ENCODE data around the gene ZNF800. TPM values are rescaled to one million over a fixed set of nuclear protein-coding genes. Genes with fewer than 3 reads are reported as not detected.
"Not testable (repeated sequence)": the region's sequence is repeated elsewhere in the genome, so short reads cannot be mapped to it uniquely, and the experiment has no call there.

The ZNF800 gene
- polyA plus RNA-seq = 1 to 10 TPM; 6.1 to 8.3 TPM

GRCh38 chr7:127392566-127393367, at the start of gene ZNF800:
ZNF800 (minus strand) TSS chr7:127392708; CDS start chr7:127391557, 1,151 bp downstream.
- H3K4me3 ChIP-seq (ENCODE audit: low read depth in 1 of 2, low read length in 2 of 2) = peak within 1 kb of the TSS; percentile 73 to 77
- H3K36me3 ChIP-seq (ENCODE audit: control insufficient read depth in 2 of 2, insufficient read depth in 2 of 2, low read length in 1 of 2) = no peaks in the 10 kb centered on the region
- H3K27me3 ChIP-seq (ENCODE audit: control insufficient read depth in 1 of 2, insufficient read depth in 2 of 2, low read length in 2 of 2) = no peaks in the 10 kb centered on the region
- 0 to 1% methylated on average over 43 to 67 of the region's 67 CpGs for WGBS, 2 donors
- peak within 1 kb of the TSS; percentile 98 to 99 for H3K27ac ChIP-seq (ENCODE audit: low read depth in 2 of 2, low read length in 1 of 2)
- H3K9me3 ChIP-seq (ENCODE audit: control insufficient read depth in 2 of 2, insufficient read depth in 1 of 2, low read depth in 1 of 2, low read length in 1 of 2) = no peaks in the 10 kb centered on the region
- H3K4me1 ChIP-seq (ENCODE audit: control insufficient read depth in 2 of 2, insufficient read depth in 2 of 2, low read length in 1 of 2) = no peaks in the 10 kb centered on the region

DNA sequence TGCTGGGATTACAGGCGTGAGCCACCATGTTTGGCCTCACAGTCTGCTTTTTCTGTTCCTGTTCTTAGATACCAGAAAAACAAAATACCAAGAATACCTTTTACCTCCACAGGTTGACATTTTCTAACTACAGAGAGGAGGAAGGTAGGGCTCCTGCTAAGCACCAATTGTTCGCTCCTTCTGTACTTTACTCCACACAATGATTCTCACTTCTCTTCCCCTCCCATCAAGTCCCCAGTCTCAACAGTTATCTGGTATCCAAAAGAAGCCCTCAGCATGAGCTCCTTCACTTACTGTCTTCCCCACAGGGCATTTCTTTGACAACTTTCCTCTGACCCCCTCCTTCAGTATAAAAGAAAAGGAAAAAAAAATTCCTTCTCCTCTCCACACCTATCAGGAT, 47.7 kb upstream of the ZNF800 start:
- Histone ChIP-seq H3K36me3 (ENCODE audit: control insufficient read depth in 2 of 2, insufficient read depth in 2 of 2, low read length in 1 of 2) (no peaks in the 10 kb centered on the region), H3K27me3 (ENCODE audit: control insufficient read depth in 1 of 2, insufficient read depth in 2 of 2, low read length in 2 of 2) (no peaks in the 10 kb centered on the region), H3K4me1 (ENCODE audit: control insufficient read depth in 2 of 2, insufficient read depth in 2 of 2, low read length in 1 of 2) (no peaks in the 10 kb centered on the region), H3K9me3 (ENCODE audit: control insufficient read depth in 2 of 2, insufficient read depth in 1 of 2, low read depth in 1 of 2, low read length in 1 of 2) (no peaks in the 10 kb centered on the region), H3K4me3 (ENCODE audit: low read depth in 1 of 2, low read length in 2 of 2) (no peak overlapping the region), H3K27ac (ENCODE audit: low read depth in 2 of 2, low read length in 1 of 2) (no peak overlapping the region)
- WGBS, 2 donors = 96 to 98% methylated on average over 2 of the region's 2 CpGs

GRCh38 chr7:127438836-127439235, 46.3 kb upstream of the ZNF800 start:
- Histone ChIP-seq H3K4me3 (ENCODE audit: low read depth in 1 of 2, low read length in 2 of 2) (no peak overlapping the region), H3K27me3 (ENCODE audit: control insufficient read depth in 1 of 2, insufficient read depth in 2 of 2, low read length in 2 of 2) (no peaks in the 10 kb centered on the region), H3K27ac (ENCODE audit: low read depth in 2 of 2, low read length in 1 of 2) (no peak overlapping the region), H3K4me1 (ENCODE audit: control insufficient read depth in 2 of 2, insufficient read depth in 2 of 2, low read length in 1 of 2) (no peaks in the 10 kb centered on the region), H3K9me3 (ENCODE audit: control insufficient read depth in 2 of 2, insufficient read depth in 1 of 2, low read depth in 1 of 2, low read length in 1 of 2) (no peaks in the 10 kb centered on the region), H3K36me3 (ENCODE audit: control insufficient read depth in 2 of 2, insufficient read depth in 2 of 2, low read length in 1 of 2) (no peaks in the 10 kb centered on the region)
- WGBS, 2 donors = 74 to 76% methylated on average over 2 of the region's 2 CpGs

GRCh38 chr7:127437837-127438236, 45.3 kb upstream of the ZNF800 start:
- Histone ChIP-seq H3K27ac (ENCODE audit: low read depth in 2 of 2, low read length in 1 of 2) (no peak overlapping the region), H3K4me3 (ENCODE audit: low read depth in 1 of 2, low read length in 2 of 2) (no peak overlapping the region), H3K4me1 (ENCODE audit: control insufficient read depth in 2 of 2, insufficient read depth in 2 of 2, low read length in 1 of 2) (no peaks in the 10 kb centered on the region), H3K36me3 (ENCODE audit: control insufficient read depth in 2 of 2, insufficient read depth in 2 of 2, low read length in 1 of 2) (no peaks in the 10 kb centered on the region), H3K9me3 (ENCODE audit: control insufficient read depth in 2 of 2, insufficient read depth in 1 of 2, low read depth in 1 of 2, low read length in 1 of 2) (no peaks in the 10 kb centered on the region), H3K27me3 (ENCODE audit: control insufficient read depth in 1 of 2, insufficient read depth in 2 of 2, low read length in 2 of 2) (no peaks in the 10 kb centered on the region)
- 57 to 65% methylated on average over 2 of the region's 2 CpGs for WGBS, 2 donors

- no peaks in the 10 kb centered on the region for H3K27me3 ChIP-seq (ENCODE audit: control insufficient read depth in 1 of 2, insufficient read depth in 2 of 2, low read length in 2 of 2)
- H3K36me3 ChIP-seq (ENCODE audit: control insufficient read depth in 2 of 2, insufficient read depth in 2 of 2, low read length in 1 of 2) = no peaks in the 10 kb centered on the region
- H3K4me1 ChIP-seq (ENCODE audit: control insufficient read depth in 2 of 2, insufficient read depth in 2 of 2, low read length in 1 of 2) = no peaks in the 10 kb centered on the region
- H3K4me3 ChIP-seq (ENCODE audit: low read depth in 1 of 2, low read length in 2 of 2) = no peak overlapping the region
- H3K9me3 ChIP-seq (ENCODE audit: control insufficient read depth in 2 of 2, insufficient read depth in 1 of 2, low read depth in 1 of 2, low read length in 1 of 2) = no peaks in the 10 kb centered on the region
- 88 to 91% methylated on average over 3 of the region's 3 CpGs for WGBS, 2 donors
- H3K27ac ChIP-seq (ENCODE audit: low read depth in 2 of 2, low read length in 1 of 2) = no peak overlapping the region
Observed at GRCh38 chr7:127437241-127437640, 44.7 kb upstream of the ZNF800 start.

DNA sequence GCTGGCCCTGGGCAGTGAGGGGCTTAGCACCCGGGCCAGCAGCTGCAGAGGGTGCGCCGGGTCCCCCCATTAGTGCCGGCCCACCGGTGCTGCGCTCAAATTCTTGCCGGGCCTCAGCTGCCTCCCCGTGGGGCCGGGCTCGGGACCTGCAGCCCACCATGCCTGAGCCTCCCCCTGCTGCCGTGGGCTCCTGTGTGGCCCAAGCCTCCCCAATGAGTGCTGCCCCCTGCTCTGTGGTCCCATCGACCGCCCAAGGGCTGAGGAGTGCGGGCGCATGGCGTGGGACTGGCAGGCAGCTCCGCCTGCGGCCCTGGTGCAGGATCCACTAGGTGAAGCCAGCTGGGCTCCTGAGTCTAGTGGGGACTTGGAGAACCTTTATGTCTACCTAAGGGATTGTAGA, 36.8 kb upstream of the ZNF800 start:
- H3K36me3 ChIP-seq (ENCODE audit: control insufficient read depth in 2 of 2, insufficient read depth in 2 of 2, low read length in 1 of 2); H3K27ac ChIP-seq (ENCODE audit: low read depth in 2 of 2, low read length in 1 of 2); H3K9me3 ChIP-seq (ENCODE audit: control insufficient read depth in 2 of 2, insufficient read depth in 1 of 2, low read depth in 1 of 2, low read length in 1 of 2); H3K4me1 ChIP-seq (ENCODE audit: control insufficient read depth in 2 of 2, insufficient read depth in 2 of 2, low read length in 1 of 2); H3K4me3 ChIP-seq (ENCODE audit: low read depth in 1 of 2, low read length in 2 of 2); H3K27me3 ChIP-seq (ENCODE audit: control insufficient read depth in 1 of 2, insufficient read depth in 2 of 2, low read length in 2 of 2): not testable (repeated sequence)
- 91 to 99% methylated on average over 15 to 18 of the region's 18 CpGs for WGBS, 2 donors

- Histone ChIP-seq H3K4me3 (ENCODE audit: low read depth in 1 of 2, low read length in 2 of 2) (no peak overlapping the region), H3K9me3 (ENCODE audit: control insufficient read depth in 2 of 2, insufficient read depth in 1 of 2, low read depth in 1 of 2, low read length in 1 of 2) (no peaks in the 10 kb centered on the region), H3K36me3 (ENCODE audit: control insufficient read depth in 2 of 2, insufficient read depth in 2 of 2, low read length in 1 of 2) (no peaks in the 10 kb centered on the region), H3K4me1 (ENCODE audit: control insufficient read depth in 2 of 2, insufficient read depth in 2 of 2, low read length in 1 of 2) (no peaks in the 10 kb centered on the region), H3K27me3 (ENCODE audit: control insufficient read depth in 1 of 2, insufficient read depth in 2 of 2, low read length in 2 of 2) (no peaks in the 10 kb centered on the region), H3K27ac (ENCODE audit: low read depth in 2 of 2, low read length in 1 of 2) (no peak overlapping the region)
- WGBS, 2 donors = 69 to 77% methylated on average over 2 of the region's 2 CpGs
Observed at GRCh38 chr7:127419196-127419595, 26.7 kb upstream of the ZNF800 start.

- H3K27ac ChIP-seq (ENCODE audit: low read depth in 2 of 2, low read length in 1 of 2) = no peak overlapping the region
- WGBS, 2 donors = 46 to 48% methylated on average over 2 of the region's 2 CpGs
- no peaks in the 10 kb centered on the region for H3K9me3 ChIP-seq (ENCODE audit: control insufficient read depth in 2 of 2, insufficient read depth in 1 of 2, low read depth in 1 of 2, low read length in 1 of 2)
- H3K27me3 ChIP-seq (ENCODE audit: control insufficient read depth in 1 of 2, insufficient read depth in 2 of 2, low read length in 2 of 2) = no peaks in the 10 kb centered on the region
- no peaks in the 10 kb centered on the region for H3K36me3 ChIP-seq (ENCODE audit: control insufficient read depth in 2 of 2, insufficient read depth in 2 of 2, low read length in 1 of 2)
- H3K4me3 ChIP-seq (ENCODE audit: low read depth in 1 of 2, low read length in 2 of 2) = no peak overlapping the region
- H3K4me1 ChIP-seq (ENCODE audit: control insufficient read depth in 2 of 2, insufficient read depth in 2 of 2, low read length in 1 of 2) = no peaks in the 10 kb centered on the region
Observed at GRCh38 chr7:127418459-127418858, 26.0 kb upstream of the ZNF800 start.

- Histone ChIP-seq H3K4me1 (ENCODE audit: control insufficient read depth in 2 of 2, insufficient read depth in 2 of 2, low read length in 1 of 2) (no peaks in the 10 kb centered on the region), H3K27me3 (ENCODE audit: control insufficient read depth in 1 of 2, insufficient read depth in 2 of 2, low read length in 2 of 2) (no peaks in the 10 kb centered on the region), H3K4me3 (ENCODE audit: low read depth in 1 of 2, low read length in 2 of 2) (no peak overlapping the region), H3K27ac (ENCODE audit: low read depth in 2 of 2, low read length in 1 of 2) (no peak overlapping the region), H3K36me3 (ENCODE audit: control insufficient read depth in 2 of 2, insufficient read depth in 2 of 2, low read length in 1 of 2) (no peaks in the 10 kb centered on the region), H3K9me3 (ENCODE audit: control insufficient read depth in 2 of 2, insufficient read depth in 1 of 2, low read depth in 1 of 2, low read length in 1 of 2) (no peaks in the 10 kb centered on the region)
- WGBS, 2 donors = 80 to 88% methylated on average over 4 of the region's 4 CpGs
Observed at GRCh38 chr7:127417346-127417745, 24.8 kb upstream of the ZNF800 start.

All from esophagus (tissue), 2 donors.